Measurements from ENCODE around the gene PARP15. TPM values are rescaled to one million over a fixed set of nuclear protein-coding genes. Genes with fewer than 3 reads are reported as not detected.

The PARP15 gene
- total RNA-seq, 4 donors from 2014 or later = 1.2 to 2.3 (median 1.6) TPM

GRCh38 chr3:122536632-122537001 lies 40.8 kb upstream of the PARP15 start:
- Histone ChIP-seq H3K36me3 (peaks cover 30 to 40% of the 10 kb centered on the region in 2 donors), H3K9me3 (no peaks in the 10 kb centered on the region), H3K27me3 (no peaks in the 10 kb centered on the region), H3K27ac (no peak overlapping the region), H3K4me1 (no peaks in the 10 kb centered on the region), H3K4me3 (replicated peaks in 1 of 3) (no peak overlapping the region)
- no peak for DNase-seq
- no peak for TF ChIP-seq POLR2A (IDR thresholded peaks at IDR 0.05)
- TF ChIP-seq, protein P1, sequence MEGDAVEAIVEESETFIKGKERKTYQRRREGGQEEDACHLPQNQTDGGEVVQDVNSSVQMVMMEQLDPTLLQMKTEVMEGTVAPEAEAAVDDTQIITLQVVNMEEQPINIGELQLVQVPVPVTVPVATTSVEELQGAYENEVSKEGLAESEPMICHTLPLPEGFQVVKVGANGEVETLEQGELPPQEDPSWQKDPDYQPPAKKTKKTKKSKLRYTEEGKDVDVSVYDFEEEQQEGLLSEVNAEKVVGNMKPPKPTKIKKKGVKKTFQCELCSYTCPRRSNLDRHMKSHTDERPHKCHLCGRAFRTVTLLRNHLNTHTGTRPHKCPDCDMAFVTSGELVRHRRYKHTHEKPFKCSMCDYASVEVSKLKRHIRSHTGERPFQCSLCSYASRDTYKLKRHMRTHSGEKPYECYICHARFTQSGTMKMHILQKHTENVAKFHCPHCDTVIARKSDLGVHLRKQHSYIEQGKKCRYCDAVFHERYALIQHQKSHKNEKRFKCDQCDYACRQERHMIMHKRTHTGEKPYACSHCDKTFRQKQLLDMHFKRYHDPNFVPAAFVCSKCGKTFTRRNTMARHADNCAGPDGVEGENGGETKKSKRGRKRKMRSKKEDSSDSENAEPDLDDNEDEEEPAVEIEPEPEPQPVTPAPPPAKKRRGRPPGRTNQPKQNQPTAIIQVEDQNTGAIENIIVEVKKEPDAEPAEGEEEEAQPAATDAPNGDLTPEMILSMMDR (IDR thresholded peaks at IDR 0.05) = no peak
- 70 to 79% methylated on average over 3 of the region's 3 CpGs for whole genome bisulfite sequencing, 2 donors
- intact Hi-C loops (cut with DNase I) = no loop called here

- intact Hi-C loops (cut with DNase I) = no loop called here
Observed at GRCh38 chr3:122538956-122539490, 38.4 kb upstream of the PARP15 start.

DNA sequence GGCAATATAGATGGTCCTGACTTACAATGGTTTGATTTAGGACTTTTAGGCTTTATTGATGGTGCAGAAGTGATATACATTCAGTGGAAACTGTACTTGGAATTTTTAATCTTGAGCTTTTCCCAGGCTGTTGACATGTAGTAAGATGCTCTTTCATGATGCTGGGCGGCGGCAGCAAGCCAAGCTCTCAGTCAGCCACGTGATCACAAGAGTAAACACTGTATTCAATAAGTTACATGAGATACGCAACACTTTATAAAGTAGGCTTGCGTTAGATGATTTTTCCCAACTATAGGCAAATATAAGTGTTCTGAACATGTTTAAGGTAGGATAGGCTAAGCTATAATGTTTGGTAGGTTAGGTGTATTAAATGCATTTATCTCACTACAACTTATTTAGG lies 31.3 kb upstream of the PARP15 start:
- TF ChIP-seq, protein P1 (IDR thresholded peaks at IDR 0.05) = no peak
- no peak overlapping the region for H3K4me3 ChIP-seq (replicated peaks in 1 of 3)
- DNase-seq = no peak
- no peaks in the 10 kb centered on the region for H3K9me3 ChIP-seq
- no peaks in the 10 kb centered on the region for H3K27me3 ChIP-seq
- intact Hi-C loops (cut with DNase I) = no loop called here
- H3K27ac ChIP-seq = no peak overlapping the region
- peaks cover 20 to 24% of the 10 kb centered on the region in 2 donors for H3K36me3 ChIP-seq
- H3K4me1 ChIP-seq = no peaks in the 10 kb centered on the region
- 91 to 93% methylated on average over 5 of the region's 5 CpGs for WGBS, 2 donors

More at GRCh38 chr3:122538956-122539490, 38.4 kb upstream of the PARP15 start:
- Histone ChIP-seq H3K27me3 (no peaks in the 10 kb centered on the region), H3K27ac (no peak overlapping the region), H3K36me3 (peaks cover 17 to 25% of the 10 kb centered on the region in 2 donors), H3K4me1 (no peaks in the 10 kb centered on the region), H3K9me3 (no peaks in the 10 kb centered on the region), H3K4me3 (replicated peaks in 1 of 3) (no peak overlapping the region)
- 93 to 95% methylated on average over 7 of the region's 7 CpGs for WGBS, 2 donors
- TF ChIP-seq POLR2A (IDR thresholded peaks at IDR 0.05) = no peak
- TF ChIP-seq, protein P1 (IDR thresholded peaks at IDR 0.05) = no peak
- DNase-seq = no peak

DNA sequence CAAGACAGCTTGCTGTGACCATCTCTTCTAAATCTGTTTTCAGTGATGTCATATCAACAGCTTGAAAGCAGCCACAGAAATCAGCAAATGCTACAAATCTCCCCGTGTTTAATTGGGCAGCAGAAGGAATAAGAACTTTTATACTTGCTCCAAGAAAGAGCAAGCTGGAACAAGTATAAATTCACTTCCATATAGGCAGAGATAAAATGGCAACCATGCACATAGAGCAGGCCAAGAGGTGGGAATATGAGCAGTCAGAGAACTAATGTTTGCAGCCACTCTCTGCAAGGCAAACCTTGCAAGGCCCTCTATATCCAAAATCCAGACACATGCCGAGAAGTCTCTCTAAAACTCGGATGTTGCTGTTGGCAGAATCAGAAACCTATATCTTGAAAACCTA lies 29.4 kb upstream of the PARP15 start:
- no peaks in the 10 kb centered on the region for H3K4me1 ChIP-seq
- peaks cover 28 to 38% of the 10 kb centered on the region in 2 donors for H3K36me3 ChIP-seq
- TF ChIP-seq POLR2A (IDR thresholded peaks at IDR 0.05) = no peak
- TF ChIP-seq, protein P1 (IDR thresholded peaks at IDR 0.05) = no peak
- no peak overlapping the region for H3K27ac ChIP-seq
- 90 to 91% methylated on average over 3 of the region's 3 CpGs for WGBS, 2 donors
- no peak overlapping the region for H3K4me3 ChIP-seq (replicated peaks in 1 of 3)
- no peak for DNase-seq
- intact Hi-C loops (cut with DNase I) = no loop called here
- no peaks in the 10 kb centered on the region for H3K9me3 ChIP-seq
- no peaks in the 10 kb centered on the region for H3K27me3 ChIP-seq

DNA sequence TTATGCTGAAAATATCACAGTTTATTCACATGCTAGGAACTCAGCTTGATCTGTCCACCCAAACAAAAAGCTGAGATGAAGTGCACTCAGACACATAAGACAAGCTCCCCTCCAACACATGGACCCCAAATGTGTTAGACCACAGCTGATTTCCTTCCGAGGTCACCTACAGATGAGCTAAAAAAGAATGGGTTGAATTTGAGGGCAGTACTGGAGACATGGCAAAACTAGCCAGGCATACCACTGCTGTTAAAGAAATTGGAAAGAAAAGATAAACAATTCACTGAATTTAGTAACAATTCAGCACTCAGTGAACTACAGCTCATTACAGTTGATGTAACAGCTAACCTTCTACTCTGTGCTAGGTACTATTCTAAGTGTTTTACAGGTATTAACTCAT lies 28.8 kb upstream of the PARP15 start:
- H3K36me3 ChIP-seq = peaks cover 28 to 38% of the 10 kb centered on the region in 2 donors
- intact Hi-C loops (cut with DNase I) = no loop called here
- no peaks in the 10 kb centered on the region for H3K27me3 ChIP-seq
- no peak for DNase-seq
- no peak overlapping the region for H3K27ac ChIP-seq
- 96% methylated on average over 1 of the region's 1 CpG for WGBS, 2 donors
- no peaks in the 10 kb centered on the region for H3K4me1 ChIP-seq
- H3K9me3 ChIP-seq = no peaks in the 10 kb centered on the region
- no peak overlapping the region for H3K4me3 ChIP-seq (replicated peaks in 1 of 3)
- TF ChIP-seq, protein P1 (IDR thresholded peaks at IDR 0.05) = no peak
